Measurements from ENCODE around the gene NPEPL1.
"Not testable (repeated sequence)": the region's sequence is repeated elsewhere in the genome, so short reads cannot be mapped to it uniquely, and the experiment has no call there.

NPEPL1 gene, protein sequence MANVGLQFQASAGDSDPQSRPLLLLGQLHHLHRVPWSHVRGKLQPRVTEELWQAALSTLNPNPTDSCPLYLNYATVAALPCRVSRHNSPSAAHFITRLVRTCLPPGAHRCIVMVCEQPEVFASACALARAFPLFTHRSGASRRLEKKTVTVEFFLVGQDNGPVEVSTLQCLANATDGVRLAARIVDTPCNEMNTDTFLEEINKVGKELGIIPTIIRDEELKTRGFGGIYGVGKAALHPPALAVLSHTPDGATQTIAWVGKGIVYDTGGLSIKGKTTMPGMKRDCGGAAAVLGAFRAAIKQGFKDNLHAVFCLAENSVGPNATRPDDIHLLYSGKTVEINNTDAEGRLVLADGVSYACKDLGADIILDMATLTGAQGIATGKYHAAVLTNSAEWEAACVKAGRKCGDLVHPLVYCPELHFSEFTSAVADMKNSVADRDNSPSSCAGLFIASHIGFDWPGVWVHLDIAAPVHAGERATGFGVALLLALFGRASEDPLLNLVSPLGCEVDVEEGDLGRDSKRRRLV

DNA sequence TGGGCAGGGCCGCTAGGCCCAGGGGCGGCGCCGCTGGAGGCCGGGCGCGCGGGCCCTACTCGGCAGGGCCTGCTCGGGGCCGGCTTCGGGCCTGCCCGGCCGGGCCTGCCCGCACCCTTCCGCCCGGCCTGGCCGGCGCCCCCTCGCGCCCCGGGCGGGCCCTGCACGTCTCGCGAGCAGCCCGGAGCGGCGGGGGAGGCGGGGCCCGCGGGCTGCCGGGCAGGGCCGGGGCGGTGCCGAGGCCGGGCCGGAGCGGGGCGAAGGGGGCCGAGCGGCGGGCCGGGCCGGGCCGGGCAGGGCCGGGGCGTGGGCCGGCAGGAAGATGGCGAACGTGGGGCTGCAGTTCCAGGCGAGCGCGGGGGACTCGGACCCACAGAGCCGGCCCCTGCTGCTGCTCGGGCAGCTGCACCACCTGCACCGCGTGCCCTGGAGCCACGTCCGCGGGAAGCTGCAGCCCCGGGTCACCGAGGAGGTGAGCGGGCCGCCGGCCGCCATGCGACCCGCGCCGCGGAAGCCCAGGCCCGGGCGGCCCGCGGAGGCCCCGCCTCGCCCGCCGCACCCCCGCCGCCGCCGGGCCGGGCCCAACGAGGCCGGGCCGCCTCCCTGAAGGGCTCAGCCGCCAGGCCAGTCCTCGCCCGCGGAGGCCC is at the start of gene NPEPL1:
NPEPL1 (plus strand) TSS at position 222 of the 647 bp plus-strand sequence; CDS start at position 323, 101 bp downstream.
- DNase-seq = peak; percentile 28 to 60 (median 45)

DNA sequence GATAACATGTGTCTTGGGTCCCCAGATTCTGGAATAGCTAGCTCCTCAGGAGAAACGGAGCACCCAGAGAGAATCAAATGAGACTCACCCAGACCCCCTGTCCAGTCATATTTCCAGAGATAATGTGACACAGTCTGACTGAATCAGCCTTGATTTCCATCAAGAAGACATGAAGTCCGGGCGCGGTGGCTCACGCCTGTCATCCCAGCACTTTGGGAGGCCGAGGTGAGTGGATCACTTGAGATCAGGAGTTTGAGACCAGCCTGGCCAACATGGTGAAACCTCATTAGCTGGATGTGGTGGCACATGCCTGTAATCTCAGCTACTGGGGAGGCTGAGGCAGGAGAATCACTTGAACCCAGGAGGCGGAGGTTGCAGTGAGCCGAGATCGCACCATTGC is 49.7 kb upstream of the NPEPL1 start:
- not testable (repeated sequence) for DNase-seq

DNA sequence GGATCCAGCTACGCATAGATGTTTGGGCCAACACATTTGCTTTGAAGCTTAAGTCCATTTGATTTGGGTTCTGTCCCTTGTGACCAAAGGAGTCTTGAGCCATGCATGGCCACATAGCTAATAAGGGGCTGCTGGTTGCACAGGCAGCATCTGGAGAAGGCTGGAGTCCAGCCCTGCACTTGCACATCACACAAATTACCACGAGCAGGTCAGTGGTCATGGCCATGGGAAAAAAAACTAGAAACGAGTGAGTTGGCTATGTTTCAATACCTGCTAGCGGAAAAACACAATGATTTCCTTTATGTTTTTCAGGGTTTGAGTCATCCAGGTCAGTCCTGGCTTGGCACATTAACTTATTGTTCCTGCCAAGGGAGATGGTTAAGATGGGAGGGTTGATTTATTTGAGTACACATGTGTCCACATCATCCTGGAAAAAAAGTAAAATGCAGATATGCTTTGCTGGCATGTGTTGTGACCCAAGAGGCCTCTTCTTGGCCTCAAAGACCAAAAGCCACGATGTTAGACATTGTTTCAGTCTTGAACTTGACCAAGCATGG is 47.1 kb upstream of the NPEPL1 start:
- no peak for DNase-seq

- no peak for DNase-seq
These were observed 46.3 kb upstream of the NPEPL1 start for GRCh38 chr20:58646257-58646656.

DNA sequence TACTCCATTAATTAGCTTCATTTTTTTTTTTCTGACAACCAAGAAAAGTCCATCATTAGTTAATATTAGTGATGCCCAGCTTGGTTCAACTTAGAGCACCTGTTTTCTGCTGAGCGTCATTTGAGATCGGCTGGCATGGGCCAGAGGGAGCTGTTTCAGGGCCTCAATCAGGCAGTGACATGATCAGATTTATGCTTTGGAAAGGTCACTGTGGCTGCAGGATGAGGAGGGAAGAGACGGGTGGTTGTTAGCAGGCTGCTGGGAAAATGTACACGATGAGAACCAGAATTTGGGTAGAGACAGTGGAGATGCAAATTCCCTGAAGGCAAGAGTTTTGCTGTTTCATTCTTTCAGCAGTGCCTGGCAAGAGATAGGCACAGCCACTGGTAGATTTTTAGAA is 45.9 kb upstream of the NPEPL1 start:
- no peak for DNase-seq

DNA sequence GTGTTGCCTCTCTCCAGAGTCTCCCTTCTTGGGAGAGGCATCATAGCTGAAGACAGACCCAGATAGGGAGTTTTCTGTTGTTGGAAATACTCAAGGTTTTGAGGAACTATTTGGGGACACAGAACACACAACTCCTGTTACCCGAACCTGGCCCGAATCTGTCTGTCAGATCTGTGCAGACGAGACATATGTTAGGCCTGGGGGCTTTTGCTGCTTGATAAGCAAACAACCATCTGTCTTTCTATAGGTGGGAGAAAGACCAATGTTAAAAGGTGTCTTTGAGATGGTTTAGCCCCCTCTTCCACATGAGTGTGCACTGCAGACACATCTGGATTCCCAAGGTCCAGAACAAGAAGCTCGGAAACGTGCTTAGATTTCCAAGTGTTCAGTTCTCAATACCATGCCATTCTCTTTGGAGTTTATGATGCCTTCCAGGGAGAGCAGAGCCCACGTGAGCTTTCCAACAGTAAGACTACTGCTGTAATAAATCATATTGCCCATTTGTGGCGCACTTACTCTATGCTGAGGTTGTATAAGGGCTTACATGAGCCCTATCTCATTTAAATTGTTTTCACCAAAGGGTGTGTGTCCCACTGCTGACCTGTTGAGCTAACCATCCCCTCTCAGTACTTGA is 45.3 kb upstream of the NPEPL1 start:
- DNase-seq = no peak

DNA sequence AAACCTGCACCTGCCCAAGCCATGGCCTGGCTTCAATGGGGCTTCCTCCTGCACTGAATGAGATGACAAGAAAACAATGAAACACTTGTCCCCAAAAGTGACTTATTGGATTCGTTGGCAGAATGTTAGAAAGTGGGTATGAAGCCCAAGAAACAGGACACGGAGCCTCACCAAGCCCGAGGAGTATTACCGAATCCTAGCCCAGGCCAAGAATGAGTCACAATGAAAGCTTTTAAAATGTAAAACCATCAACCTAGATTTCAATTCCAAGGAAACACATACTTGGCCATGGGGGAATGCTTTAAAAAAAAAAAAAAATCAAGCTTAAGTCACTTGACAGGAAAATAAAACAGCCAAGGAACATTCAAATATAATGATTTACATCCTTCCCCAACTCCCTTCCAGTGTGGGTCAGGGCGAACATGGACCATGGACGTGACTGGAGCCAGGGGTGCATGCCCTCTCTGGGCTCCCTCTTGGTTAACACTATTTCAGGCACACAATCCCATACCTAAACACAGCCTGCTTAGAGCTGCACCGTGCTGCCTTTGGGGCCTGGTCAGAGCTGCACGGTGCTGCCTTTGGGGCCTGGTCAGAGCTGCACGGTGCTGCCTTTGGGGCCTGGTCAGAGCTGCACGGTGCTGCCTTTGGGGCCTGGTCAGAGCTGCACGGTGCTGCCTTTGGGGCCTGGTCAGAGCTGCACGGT is 44.7 kb upstream of the NPEPL1 start:
- no peak for DNase-seq

DNA sequence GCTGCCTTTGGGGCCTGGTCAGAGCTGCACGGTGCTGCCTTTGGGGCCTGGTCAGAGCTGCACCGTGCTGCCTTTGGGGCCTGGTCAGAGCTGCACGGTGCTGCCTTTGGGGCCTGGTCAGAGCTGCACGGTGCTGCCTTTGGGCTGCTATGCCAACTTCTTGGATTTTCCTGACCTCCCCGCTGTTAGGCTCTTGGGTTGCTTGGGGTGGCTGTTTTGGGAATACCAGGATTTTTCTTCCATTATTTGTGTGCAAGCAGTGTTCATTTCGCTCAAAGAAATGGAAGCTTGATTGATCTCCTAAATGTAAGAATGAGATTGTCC is 44.1 kb upstream of the NPEPL1 start:
- DNase-seq = not testable (repeated sequence)

GRCh38 chr20:58649288-58650180 is 43.1 kb upstream of the NPEPL1 start:
- DNase-seq = peak in 1 of 4 experiments; percentile 18

DNA sequence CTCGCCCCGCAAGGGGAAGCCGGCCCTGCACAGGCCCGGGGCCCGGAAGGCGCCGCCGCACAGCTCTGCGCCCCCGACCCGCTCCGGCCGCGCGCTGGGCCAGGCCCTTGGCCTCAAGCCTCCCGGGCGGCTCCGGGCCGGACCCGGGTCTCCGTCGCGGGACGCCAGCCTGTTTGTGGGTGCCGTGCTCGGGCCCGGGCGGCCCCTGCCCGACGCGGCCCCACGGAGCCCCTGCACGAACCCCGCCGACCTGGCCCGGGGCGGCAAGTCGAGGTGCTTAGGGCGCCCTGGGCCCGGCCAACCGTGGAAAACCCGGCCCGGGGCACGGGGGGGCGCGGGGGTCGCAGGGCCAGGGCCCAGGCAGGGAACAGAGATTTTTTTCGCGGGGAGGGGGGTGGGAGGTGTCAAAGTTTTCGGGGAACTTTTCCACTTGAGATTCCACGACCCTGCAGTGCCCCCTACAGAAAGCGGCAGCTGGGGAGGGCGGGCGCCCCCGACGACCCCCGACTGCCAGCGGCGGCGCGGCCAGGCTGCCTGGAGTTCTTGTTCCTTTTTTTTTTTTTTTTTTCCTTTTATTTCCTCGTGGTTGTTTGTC is 42.3 kb upstream of the NPEPL1 start:
- peak in 2 of 4 experiments; percentile 20 to 29 for DNase-seq

- DNase-seq = peak; percentile 68 to 78 (median 76)
These were observed 41.6 kb upstream of the NPEPL1 start, which contains the start of gene STX16 for GRCh38 chr20:58650776-58651558. TSS of gene STX16 (plus strand) at chr20:58651283. CDS start at chr20:58652007, 724 bp downstream.

- DNase-seq = no peak
These were observed 41.0 kb upstream of the NPEPL1 start for GRCh38 chr20:58651559-58651945.

GRCh38 chr20:58651946-58652605 is 40.5 kb upstream of the NPEPL1 start:
- DNase-seq = peak; percentile 61 to 81 (median 74)

DNA sequence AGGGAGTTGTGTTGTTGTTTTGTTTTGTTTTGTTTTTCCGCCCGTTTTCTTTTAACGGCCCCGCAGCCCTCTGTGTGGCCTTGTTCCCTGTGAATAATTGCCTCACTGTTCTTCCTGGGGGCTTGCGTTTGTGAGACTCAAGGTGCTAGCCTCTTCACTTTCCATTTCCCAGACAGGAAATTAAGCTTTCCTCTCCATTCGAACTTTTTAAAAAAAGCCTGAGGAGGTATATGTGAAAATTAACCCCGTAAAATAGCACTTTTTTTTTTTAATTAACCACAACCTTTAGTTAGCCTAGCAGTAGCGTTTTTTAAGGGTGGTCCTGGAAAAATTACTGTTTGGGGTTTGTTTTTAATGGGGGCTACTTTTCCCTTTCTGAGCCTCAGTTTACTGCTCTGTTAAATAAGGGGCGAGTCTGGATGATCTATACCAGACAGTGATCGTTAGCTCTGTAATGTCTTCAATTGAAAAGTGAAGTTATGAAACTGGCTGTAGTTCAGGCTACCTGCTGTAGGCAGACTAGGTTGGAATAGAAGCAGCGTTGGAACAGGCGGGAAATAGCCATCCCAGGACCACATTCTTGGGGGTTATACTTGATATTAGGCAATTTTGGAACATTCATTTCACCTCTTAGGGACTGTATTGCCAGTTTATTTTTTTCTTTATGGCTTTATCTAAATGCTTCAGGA is 39.9 kb upstream of the NPEPL1 start:
- no peak for DNase-seq

GRCh38 chr20:58654337-58654736 is 38.3 kb upstream of the NPEPL1 start:
- DNase-seq = no peak

GRCh38 chr20:58655328-58656107 is 37.1 kb upstream of the NPEPL1 start:
- DNase-seq = no peak

DNA sequence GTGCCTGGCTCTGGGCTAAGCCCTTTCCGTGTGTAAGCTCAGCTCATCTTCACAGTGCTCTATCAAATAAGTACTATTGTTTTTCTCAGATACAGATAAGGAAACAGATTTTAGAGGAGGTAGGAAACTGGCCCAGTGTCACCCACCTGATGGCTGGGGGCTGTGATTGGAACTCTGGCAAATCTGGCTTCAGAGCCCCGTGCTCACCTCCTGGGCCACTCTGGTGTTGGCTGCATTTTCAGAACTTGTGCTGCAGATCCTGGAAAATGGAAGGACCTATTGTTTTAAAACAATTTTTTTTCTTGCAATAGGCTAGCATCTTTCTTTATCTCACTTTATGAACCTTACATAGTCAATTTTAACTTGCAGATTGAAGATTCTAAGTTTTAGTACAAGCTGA is 35.8 kb upstream of the NPEPL1 start:
- DNase-seq = no peak

GRCh38 chr20:58657262-58657661 is 35.3 kb upstream of the NPEPL1 start:
- no peak for DNase-seq

Measured in activated CD4-positive, CD25-positive, alpha-beta regulatory T cell (primary cell).